Measurements from ENCODE around the gene FCER1G.
"Not testable (repeated sequence)": the region's sequence is repeated elsewhere in the genome, so short reads cannot be mapped to it uniquely, and the experiment has no call there.

The FCER1G gene

DNA sequence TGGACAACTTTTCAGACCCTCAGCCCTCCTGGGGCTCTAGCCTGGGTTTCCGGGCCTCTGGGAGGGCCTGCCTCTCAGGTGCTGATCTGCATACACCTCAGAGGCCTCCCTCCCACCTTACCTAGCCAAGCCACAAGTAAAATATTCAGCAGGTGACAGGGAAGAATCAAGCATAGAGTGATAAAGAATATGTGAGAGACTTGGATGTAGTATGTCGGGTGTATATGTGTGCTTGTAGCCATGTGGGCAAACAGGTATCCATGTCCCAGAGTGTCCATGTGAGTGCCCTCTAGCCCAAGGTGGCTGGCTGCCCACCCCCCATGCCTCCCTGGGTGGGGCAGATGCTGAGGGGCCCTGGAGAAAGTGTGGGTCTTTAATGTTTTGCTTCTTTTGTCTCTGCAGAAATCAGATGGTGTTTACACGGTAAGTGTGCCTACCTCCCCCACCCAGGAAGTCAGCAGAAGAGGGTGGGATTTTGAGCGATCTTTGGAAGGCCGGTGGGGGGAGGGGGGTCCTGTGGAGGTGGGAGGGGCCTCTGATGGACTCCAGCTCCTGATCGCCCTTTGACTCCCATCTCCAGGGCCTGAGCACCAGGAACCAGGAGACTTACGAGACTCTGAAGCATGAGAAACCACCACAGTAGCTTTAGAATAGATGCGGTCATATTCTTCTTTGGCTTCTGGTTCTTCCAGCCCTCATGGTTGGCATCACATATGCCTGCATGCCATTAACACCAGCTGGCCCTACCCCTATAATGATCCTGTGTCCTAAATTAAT lies 3.4 kb downstream of the FCER1G start:
- H3K9me3 ChIP-seq (ENCODE audit: control insufficient read depth, insufficient read depth, low read length): no peaks in the 10 kb centered on the region
- peaks cover 16% of the 10 kb centered on the region for H3K4me1 ChIP-seq (ENCODE audit: control insufficient read depth, insufficient read depth, low read length)
- no peak overlapping the region for H3K4me3 ChIP-seq (ENCODE audit: low read depth, low read length)

GRCh38 chr1:161219078-161219892 lies 4.2 kb downstream of the FCER1G start:
- no peaks in the 10 kb centered on the region for H3K27me3 ChIP-seq (ENCODE audit: control insufficient read depth, insufficient read depth, low read length)
- H3K4me3 ChIP-seq (ENCODE audit: low read depth, low read length): no peak overlapping the region
- no peak overlapping the region for H3K9ac ChIP-seq (ENCODE audit: low read depth, low read length)
- H3K9me3 ChIP-seq (ENCODE audit: control insufficient read depth, insufficient read depth, low read length): no peaks in the 10 kb centered on the region
- peaks cover 16% of the 10 kb centered on the region for H3K4me1 ChIP-seq (ENCODE audit: control insufficient read depth, insufficient read depth, low read length)
- peaks cover 2% of the 10 kb centered on the region for H3K36me3 ChIP-seq (ENCODE audit: control insufficient read depth, insufficient read depth, low read length)

More for the DNA sequence above, 3.4 kb downstream of the FCER1G start:
- H3K36me3 ChIP-seq (ENCODE audit: control insufficient read depth, insufficient read depth, low read length): peaks cover 10% of the 10 kb centered on the region
- H3K9ac ChIP-seq (ENCODE audit: low read depth, low read length): no peak overlapping the region
- no peaks in the 10 kb centered on the region for H3K27me3 ChIP-seq (ENCODE audit: control insufficient read depth, insufficient read depth, low read length)

DNA sequence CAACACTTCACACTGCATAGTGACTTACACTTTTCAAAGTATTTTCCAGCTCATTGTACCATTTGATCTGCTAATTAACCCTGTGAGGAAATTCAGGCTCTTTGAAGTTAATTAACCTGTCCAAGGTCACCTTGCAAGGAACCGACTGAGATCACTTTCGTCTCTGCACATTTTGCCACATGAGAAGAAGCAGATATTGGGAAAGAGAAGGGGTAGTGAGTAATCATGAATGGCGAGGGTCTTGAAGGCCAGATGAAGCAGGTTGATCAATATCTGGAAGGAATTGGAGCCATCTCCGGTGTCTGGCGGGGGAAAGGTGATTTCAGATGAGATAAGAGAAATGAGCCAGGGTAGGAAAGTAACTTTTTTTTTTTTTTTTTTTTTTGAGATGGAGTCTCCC lies 4.9 kb downstream of the FCER1G start:
- no peaks in the 10 kb centered on the region for H3K9me3 ChIP-seq (ENCODE audit: control insufficient read depth, insufficient read depth, low read length)
- H3K4me1 ChIP-seq (ENCODE audit: control insufficient read depth, insufficient read depth, low read length): peaks cover 18% of the 10 kb centered on the region
- no peak overlapping the region for H3K9ac ChIP-seq (ENCODE audit: low read depth, low read length)
- H3K36me3 ChIP-seq (ENCODE audit: control insufficient read depth, insufficient read depth, low read length): no peaks in the 10 kb centered on the region
- H3K4me3 ChIP-seq (ENCODE audit: low read depth, low read length): no peak overlapping the region
- H3K27me3 ChIP-seq (ENCODE audit: control insufficient read depth, insufficient read depth, low read length): no peaks in the 10 kb centered on the region

- Histone ChIP-seq H3K4me1 (ENCODE audit: control insufficient read depth, insufficient read depth, low read length) (peaks cover 21% of the 10 kb centered on the region), H3K4me3 (ENCODE audit: low read depth, low read length) (no peak overlapping the region), H3K9ac (ENCODE audit: low read depth, low read length) (no peak overlapping the region), H3K36me3 (ENCODE audit: control insufficient read depth, insufficient read depth, low read length) (no peaks in the 10 kb centered on the region), H3K27me3 (ENCODE audit: control insufficient read depth, insufficient read depth, low read length) (no peaks in the 10 kb centered on the region), H3K9me3 (ENCODE audit: control insufficient read depth, insufficient read depth, low read length) (no peaks in the 10 kb centered on the region)
Measured at GRCh38 chr1:161222175-161223019, 7.3 kb downstream of the FCER1G start.

DNA sequence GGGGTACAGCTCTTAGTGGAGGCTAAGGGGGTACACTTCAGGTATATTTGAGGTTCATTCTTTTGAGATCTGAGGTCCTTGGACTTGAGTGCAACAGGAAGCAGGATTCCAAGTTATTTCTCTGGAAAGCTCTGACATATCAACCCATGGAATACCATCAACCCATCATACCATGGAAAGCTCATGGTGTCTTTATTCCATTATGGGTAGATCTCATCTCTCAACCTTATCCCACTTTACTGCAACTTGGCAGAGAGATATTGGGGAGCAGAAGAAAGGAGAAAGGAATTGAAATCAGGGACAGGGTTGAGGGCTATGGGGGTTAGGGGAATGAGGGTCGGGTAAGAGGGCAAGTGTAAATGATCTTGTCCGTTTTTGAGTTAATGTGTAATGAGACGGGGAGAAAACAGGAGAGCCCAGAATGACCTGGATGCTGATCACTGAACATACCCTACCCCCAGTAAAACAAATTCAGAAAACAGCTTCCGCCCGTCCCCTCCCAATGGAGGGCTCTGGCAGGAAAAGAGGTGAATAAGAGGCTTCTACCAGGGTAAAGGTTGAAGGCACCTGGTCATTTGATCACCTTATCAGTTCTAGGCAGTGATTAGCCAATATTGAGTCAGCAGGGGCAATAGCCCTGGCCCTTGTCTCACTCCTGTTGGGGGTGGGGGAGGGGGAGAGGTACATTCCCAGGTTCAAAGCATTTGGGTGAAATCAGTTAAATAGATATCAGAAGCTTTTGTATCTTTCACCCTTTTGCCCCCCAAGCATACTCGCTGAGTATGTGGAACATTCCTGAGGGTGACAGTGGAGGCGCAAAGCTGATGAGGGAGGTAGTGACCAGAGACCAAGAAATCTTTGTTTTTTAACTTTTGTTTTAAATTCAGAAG lies 9.0 kb downstream of the FCER1G start:
- peaks cover 10% of the 10 kb centered on the region for H3K36me3 ChIP-seq (ENCODE audit: control insufficient read depth, insufficient read depth, low read length)
- peaks cover 11% of the 10 kb centered on the region for H3K4me1 ChIP-seq (ENCODE audit: control insufficient read depth, insufficient read depth, low read length)
- H3K27me3 ChIP-seq (ENCODE audit: control insufficient read depth, insufficient read depth, low read length): no peaks in the 10 kb centered on the region
- H3K4me3 ChIP-seq (ENCODE audit: low read depth, low read length): no peak overlapping the region
- no peaks in the 10 kb centered on the region for H3K9me3 ChIP-seq (ENCODE audit: control insufficient read depth, insufficient read depth, low read length)
- no peak overlapping the region for H3K9ac ChIP-seq (ENCODE audit: low read depth, low read length)

DNA sequence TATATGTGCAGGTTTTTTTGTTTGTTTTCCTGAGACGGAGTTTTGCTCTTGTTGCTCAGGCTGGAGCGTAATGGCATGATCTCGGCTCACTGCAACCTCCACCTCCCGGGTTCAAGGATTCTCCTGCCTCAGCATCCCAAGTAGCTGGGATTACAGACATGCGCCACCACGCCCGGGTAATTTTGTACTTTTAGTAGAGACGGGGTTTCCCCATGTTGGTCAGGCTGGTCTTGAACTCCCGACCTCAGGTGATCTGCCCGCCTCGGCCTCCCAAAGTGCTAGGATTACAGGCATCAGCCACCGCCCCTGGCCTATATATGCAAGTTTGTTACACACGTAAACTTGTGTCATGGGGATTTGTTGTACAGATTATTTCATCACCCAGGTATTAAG lies 9.6 kb downstream of the FCER1G start:
- H3K4me1 ChIP-seq (ENCODE audit: control insufficient read depth, insufficient read depth, low read length); H3K9me3 ChIP-seq (ENCODE audit: control insufficient read depth, insufficient read depth, low read length); H3K9ac ChIP-seq (ENCODE audit: low read depth, low read length); H3K27me3 ChIP-seq (ENCODE audit: control insufficient read depth, insufficient read depth, low read length); H3K4me3 ChIP-seq (ENCODE audit: low read depth, low read length): not testable (repeated sequence)
- H3K36me3 ChIP-seq (ENCODE audit: control insufficient read depth, insufficient read depth, low read length): peaks cover 16% of the 10 kb centered on the region

DNA sequence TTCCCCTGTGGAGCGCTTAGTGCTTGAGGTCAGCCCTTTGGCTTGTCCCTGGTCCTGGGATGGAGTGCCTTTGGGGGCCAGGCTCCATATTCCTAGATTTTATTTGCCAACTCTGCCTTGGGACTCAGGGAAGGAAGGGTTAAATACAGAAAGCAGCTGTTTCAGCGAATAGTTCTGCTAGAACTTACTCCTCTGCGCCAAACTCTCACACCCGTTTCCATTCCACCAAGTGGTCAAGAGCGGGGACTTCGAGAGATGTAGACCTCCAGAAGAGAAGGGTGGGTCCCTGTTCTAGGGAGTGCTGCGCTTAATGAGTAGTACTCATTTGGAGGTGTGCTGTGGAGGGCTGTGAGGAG lies 10.1 kb downstream of the FCER1G start:
- Histone ChIP-seq H3K4me1 (ENCODE audit: control insufficient read depth, insufficient read depth, low read length) (peaks cover 9% of the 10 kb centered on the region), H3K27me3 (ENCODE audit: control insufficient read depth, insufficient read depth, low read length) (no peaks in the 10 kb centered on the region), H3K9me3 (ENCODE audit: control insufficient read depth, insufficient read depth, low read length) (no peaks in the 10 kb centered on the region), H3K36me3 (ENCODE audit: control insufficient read depth, insufficient read depth, low read length) (peaks cover 21% of the 10 kb centered on the region), H3K4me3 (ENCODE audit: low read depth, low read length) (no peak overlapping the region), H3K9ac (ENCODE audit: low read depth, low read length) (no peak overlapping the region)

DNA sequence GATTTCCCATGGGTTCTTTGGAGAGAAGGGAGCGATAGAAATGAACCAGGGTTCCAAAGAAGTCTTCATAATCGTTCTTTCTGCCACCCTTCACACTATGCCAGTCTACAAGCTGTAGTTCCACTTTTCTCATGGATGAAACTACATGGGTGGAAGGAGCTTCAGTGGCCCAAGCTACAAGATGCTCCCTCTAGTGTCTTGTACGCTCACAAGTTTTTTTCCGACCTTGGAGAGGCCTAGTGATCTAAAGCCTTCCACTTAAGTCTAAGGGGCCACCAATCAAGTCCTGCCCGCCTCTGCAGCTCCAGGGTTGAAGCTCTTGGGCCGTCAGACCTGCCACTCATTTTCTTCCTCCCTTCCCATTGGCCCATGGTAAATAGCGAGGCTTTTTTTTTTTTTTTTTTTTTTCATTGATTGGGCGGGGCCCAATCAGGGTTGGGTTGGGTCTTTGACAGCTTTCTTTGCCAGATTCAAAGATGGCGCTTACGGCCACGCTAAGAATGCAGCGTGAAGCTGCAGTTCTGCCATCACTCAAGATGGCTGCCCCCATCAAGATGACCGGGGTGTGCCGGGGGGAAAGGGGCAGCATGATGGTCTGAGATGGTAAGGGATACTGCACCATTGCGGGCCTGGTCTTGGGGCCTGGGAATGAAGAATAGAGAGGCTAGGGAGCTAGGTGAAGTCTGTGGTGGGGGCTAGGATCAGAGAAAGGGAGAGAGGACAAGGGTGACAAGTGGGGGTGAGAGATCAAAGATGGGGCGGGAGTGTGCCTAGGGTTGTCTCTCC lies 10.6 kb downstream of the FCER1G start, which contains the start of gene TOMM40L:
TOMM40L (plus strand) TSS at position 527 of the 786 bp plus-strand sequence. CDS start 430 bp downstream, outside the sequence.
- Histone ChIP-seq H3K9me3 (ENCODE audit: control insufficient read depth, insufficient read depth, low read length) (no peaks in the 10 kb centered on the region), H3K9ac (ENCODE audit: low read depth, low read length) (peak within 1 kb of the TSS; percentile 81), H3K36me3 (ENCODE audit: control insufficient read depth, insufficient read depth, low read length) (peaks cover 26% of the 10 kb centered on the region), H3K4me1 (ENCODE audit: control insufficient read depth, insufficient read depth, low read length) (peaks cover 9% of the 10 kb centered on the region), H3K27me3 (ENCODE audit: control insufficient read depth, insufficient read depth, low read length) (no peaks in the 10 kb centered on the region), H3K4me3 (ENCODE audit: low read depth, low read length) (peak within 1 kb of the TSS; percentile 97)

DNA sequence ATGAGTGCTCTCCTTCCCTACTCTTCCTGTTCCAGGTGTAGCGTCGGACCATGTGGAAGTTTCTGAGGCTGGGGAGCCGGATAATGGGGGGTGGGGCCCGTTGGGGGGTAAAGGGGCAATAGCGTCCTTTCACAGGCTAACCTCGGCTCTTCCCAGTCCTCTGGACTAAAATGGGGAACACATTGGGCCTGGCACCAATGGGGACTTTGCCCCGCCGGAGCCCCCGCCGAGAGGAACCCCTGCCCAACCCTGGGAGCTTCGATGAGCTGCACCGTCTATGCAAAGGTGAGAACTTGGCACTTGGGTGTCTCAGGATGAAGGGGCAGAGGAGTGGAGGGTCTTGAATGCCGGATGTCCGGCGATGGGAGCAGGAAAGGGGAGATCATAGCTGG lies 11.2 kb downstream of the FCER1G start:
- Histone ChIP-seq H3K9ac (ENCODE audit: low read depth, low read length) (peak overlapping the region; percentile 81), H3K36me3 (ENCODE audit: control insufficient read depth, insufficient read depth, low read length) (peaks cover 26% of the 10 kb centered on the region), H3K4me3 (ENCODE audit: low read depth, low read length) (peak overlapping the region; percentile 97), H3K4me1 (ENCODE audit: control insufficient read depth, insufficient read depth, low read length) (peaks cover 9% of the 10 kb centered on the region), H3K27me3 (ENCODE audit: control insufficient read depth, insufficient read depth, low read length) (no peaks in the 10 kb centered on the region), H3K9me3 (ENCODE audit: control insufficient read depth, insufficient read depth, low read length) (no peaks in the 10 kb centered on the region)

DNA sequence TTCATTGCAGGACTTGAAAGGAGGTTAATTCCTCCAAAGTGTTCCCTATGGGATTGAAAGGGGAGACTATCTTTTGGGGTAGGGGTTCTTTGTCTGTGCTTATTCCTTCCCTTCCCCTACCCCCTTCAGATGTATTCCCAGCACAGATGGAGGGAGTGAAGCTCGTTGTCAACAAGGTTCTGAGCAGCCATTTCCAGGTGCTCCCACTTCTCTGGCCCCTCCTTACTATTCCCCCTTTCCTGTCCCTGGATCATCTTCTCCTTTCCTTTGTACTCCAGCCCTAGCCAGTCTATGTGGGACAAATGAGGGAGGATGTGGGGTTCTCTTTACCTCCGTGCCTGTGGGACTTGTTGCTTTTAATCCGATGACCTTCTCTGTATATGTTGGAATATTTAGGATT lies 11.7 kb downstream of the FCER1G start:
- peak overlapping the region; percentile 97 for H3K4me3 ChIP-seq (ENCODE audit: low read depth, low read length)
- H3K27me3 ChIP-seq (ENCODE audit: control insufficient read depth, insufficient read depth, low read length): no peaks in the 10 kb centered on the region
- H3K9ac ChIP-seq (ENCODE audit: low read depth, low read length): no peak overlapping the region
- no peaks in the 10 kb centered on the region for H3K9me3 ChIP-seq (ENCODE audit: control insufficient read depth, insufficient read depth, low read length)
- peaks cover 9% of the 10 kb centered on the region for H3K4me1 ChIP-seq (ENCODE audit: control insufficient read depth, insufficient read depth, low read length)
- peaks cover 26% of the 10 kb centered on the region for H3K36me3 ChIP-seq (ENCODE audit: control insufficient read depth, insufficient read depth, low read length)

Measured in iPS-15b (cell line).